Neural cell (in vitro differentiated cells): ENCODE measurements around the gene ARHGEF10L.

Experiments used
- EP300 ChIP-seq: fragments of 450-650 bp; conservative IDR thresholded peaks from 2 replicates; pipeline ENCODE4 v1.6.1; 2014; ENCODE audit warnings: antibody characterized with exemption, mild to moderate bottlenecking, moderate library complexity; ENCODE audit not compliant: poor library complexity, severe bottlenecking
- EZH2 ChIP-seq: fragments of 200-600, 300-800 bp; shearing (Covaris generic), sonication (generic); IDR thresholded peaks from 2 replicates; pipeline ENCODE4 v1.6.1; 2014; ENCODE audit warnings: antibody characterized with exemption, low read length, borderline replicate concordance, mild to moderate bottlenecking; ENCODE audit not compliant: insufficient read depth, poor library complexity, severe bottlenecking
- MXI1 ChIP-seq: fragments of 450-650 bp; conservative IDR thresholded peaks from 2 replicates; pipeline ENCODE4 v1.6.1; 2014; ENCODE audit warnings: antibody characterized with exemption, mild to moderate bottlenecking; ENCODE audit not compliant: poor library complexity, severe bottlenecking
- POLR2AphosphoS5 ChIP-seq: IDR thresholded peaks from 2 replicates; pipeline ENCODE4 v1.6.1; 2012
- RAD21 ChIP-seq: fragments of 450-650 bp; conservative IDR thresholded peaks from 2 replicates; pipeline ENCODE4 v1.6.1; 2014; ENCODE audit warnings: antibody characterized with exemption, mild to moderate bottlenecking, moderate library complexity
- SMC3 ChIP-seq: fragments of 450-650 bp; conservative IDR thresholded peaks from 2 replicates; pipeline ENCODE4 v1.6.1; 2014; ENCODE audit warnings: antibody characterized with exemption, mild to moderate bottlenecking, moderate library complexity; ENCODE audit not compliant: poor library complexity
- TAF1 ChIP-seq: IDR thresholded peaks from 2 replicates; pipeline ENCODE4 v1.6.1; 2012; ENCODE audit warnings: low read depth
- TF ChIP-seq, protein P1 (sequence below): fragments of 450-650 bp; IDR thresholded peaks from 2 replicates; pipeline ENCODE4 v1.5.1; 2014; ENCODE audit warnings: antibody characterized with exemption, mild to moderate bottlenecking, moderate library complexity; ENCODE audit not compliant: poor library complexity, severe bottlenecking
- TF ChIP-seq, protein P2 (sequence below): IDR thresholded peaks from 2 replicates; pipeline ENCODE4 v1.6.1; 2012; ENCODE audit warnings: borderline replicate concordance

DNA sequence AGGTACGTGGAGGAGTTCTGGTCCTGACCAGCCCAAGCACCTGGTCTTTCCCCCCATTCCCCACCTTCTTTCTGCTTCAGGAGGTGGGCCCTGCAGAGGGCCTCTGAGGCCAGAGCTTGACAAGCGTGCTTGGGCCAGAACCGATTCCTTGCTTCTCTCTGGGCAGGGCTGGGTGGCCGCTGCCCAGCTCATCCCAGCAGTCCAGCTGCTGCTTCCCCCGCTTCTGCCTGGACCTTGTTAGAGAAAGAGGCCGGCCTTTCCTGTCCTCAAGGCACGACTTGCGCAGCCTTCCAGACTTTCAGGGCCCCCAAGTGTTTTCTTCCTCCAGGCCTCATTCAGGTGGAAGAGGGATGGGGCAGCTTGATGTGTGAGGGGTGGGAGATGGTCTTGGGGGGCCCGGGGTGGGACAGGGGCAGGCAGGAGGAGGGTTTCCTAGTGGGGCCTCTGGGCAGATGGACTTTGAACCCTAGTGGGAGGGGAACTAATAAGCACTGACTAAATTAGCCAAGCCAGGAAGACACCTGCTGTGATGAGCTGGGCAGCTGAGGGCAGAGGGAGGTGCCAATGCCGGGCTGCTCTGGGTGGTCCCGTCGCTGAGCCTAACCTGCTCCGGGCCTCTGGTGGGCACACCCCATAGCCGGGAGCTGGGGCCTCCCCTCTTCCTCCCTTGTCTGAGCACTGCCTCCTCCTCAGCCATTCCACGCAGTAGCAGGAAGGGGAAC is 36.5 kb downstream of the ARHGEF10L start:
- TF ChIP-seq EP300 (no peak), EZH2 (no peak), POLR2AphosphoS5 (no peak), SMC3 (no peak), TAF1 (no peak), MXI1 (no peak), RAD21 (no peak)
- TF ChIP-seq, protein P1, sequence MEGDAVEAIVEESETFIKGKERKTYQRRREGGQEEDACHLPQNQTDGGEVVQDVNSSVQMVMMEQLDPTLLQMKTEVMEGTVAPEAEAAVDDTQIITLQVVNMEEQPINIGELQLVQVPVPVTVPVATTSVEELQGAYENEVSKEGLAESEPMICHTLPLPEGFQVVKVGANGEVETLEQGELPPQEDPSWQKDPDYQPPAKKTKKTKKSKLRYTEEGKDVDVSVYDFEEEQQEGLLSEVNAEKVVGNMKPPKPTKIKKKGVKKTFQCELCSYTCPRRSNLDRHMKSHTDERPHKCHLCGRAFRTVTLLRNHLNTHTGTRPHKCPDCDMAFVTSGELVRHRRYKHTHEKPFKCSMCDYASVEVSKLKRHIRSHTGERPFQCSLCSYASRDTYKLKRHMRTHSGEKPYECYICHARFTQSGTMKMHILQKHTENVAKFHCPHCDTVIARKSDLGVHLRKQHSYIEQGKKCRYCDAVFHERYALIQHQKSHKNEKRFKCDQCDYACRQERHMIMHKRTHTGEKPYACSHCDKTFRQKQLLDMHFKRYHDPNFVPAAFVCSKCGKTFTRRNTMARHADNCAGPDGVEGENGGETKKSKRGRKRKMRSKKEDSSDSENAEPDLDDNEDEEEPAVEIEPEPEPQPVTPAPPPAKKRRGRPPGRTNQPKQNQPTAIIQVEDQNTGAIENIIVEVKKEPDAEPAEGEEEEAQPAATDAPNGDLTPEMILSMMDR = no peak
- TF ChIP-seq, protein P2, sequence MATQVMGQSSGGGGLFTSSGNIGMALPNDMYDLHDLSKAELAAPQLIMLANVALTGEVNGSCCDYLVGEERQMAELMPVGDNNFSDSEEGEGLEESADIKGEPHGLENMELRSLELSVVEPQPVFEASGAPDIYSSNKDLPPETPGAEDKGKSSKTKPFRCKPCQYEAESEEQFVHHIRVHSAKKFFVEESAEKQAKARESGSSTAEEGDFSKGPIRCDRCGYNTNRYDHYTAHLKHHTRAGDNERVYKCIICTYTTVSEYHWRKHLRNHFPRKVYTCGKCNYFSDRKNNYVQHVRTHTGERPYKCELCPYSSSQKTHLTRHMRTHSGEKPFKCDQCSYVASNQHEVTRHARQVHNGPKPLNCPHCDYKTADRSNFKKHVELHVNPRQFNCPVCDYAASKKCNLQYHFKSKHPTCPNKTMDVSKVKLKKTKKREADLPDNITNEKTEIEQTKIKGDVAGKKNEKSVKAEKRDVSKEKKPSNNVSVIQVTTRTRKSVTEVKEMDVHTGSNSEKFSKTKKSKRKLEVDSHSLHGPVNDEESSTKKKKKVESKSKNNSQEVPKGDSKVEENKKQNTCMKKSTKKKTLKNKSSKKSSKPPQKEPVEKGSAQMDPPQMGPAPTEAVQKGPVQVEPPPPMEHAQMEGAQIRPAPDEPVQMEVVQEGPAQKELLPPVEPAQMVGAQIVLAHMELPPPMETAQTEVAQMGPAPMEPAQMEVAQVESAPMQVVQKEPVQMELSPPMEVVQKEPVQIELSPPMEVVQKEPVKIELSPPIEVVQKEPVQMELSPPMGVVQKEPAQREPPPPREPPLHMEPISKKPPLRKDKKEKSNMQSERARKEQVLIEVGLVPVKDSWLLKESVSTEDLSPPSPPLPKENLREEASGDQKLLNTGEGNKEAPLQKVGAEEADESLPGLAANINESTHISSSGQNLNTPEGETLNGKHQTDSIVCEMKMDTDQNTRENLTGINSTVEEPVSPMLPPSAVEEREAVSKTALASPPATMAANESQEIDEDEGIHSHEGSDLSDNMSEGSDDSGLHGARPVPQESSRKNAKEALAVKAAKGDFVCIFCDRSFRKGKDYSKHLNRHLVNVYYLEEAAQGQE = no peak
